HG02981 (cell line): ENCODE measurements around the gene MT1F.
"Not testable (repeated sequence)": the region's sequence is repeated elsewhere in the genome, so short reads cannot be mapped to it uniquely, and the experiment has no call there.

Source experiments
- ATAC-seq: cut with Tn5 transposase; IDR thresholded peaks from one replicate; pipeline ENCODE4 v1.9.1; 2021; ENCODE audit warnings: mild to moderate bottlenecking, moderate library complexity; ENCODE audit not compliant: unreplicated experiment

Gene MT1F

GRCh38 chr16:56643080-56643778 lies 14.5 kb upstream of the MT1F start:
- peak; percentile 77 for ATAC-seq

DNA sequence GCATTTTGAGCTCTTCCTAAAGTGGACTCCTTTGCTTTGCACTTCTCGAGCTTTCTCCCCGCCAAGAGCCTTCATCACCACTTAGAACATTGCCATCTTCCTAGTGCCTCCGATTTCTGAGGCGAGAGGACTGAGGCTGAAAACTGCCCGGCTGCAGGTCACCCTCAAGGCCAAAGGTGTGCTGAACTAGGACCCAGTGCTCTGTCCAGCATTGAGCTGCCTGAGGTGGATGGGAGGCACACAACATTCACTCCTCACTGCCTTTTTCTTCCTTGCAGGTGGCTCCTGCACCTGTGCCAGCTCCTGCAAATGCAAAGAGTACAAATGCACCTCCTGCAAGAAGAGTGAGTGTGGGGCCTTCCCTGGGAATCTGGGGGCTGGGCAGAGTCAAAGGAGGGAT lies 13.9 kb upstream of the MT1F start:
- no peak for ATAC-seq

DNA sequence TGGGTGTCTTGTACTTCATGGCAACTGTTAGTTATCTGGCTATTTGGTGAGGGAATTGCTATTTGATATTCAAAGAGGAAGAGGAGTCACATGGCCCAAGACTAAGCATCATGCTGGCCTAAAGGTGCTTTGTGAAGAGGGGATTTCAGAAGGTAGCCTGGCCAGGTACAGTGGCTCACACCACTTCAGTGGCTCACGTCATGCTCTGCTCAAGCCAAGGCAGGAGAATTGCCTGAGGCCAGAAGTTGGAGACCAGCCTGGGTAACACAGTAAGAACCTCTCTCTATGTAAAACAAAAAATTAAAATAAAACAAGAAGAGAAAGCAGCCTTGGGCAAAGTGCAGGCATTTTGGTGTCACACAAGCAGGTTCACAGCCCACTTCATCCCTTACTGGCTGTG lies 12.4 kb upstream of the MT1F start:
- ATAC-seq, result no peak

GRCh38 chr16:56645838-56646237 lies 11.9 kb upstream of the MT1F start:
- no peak for ATAC-seq

DNA sequence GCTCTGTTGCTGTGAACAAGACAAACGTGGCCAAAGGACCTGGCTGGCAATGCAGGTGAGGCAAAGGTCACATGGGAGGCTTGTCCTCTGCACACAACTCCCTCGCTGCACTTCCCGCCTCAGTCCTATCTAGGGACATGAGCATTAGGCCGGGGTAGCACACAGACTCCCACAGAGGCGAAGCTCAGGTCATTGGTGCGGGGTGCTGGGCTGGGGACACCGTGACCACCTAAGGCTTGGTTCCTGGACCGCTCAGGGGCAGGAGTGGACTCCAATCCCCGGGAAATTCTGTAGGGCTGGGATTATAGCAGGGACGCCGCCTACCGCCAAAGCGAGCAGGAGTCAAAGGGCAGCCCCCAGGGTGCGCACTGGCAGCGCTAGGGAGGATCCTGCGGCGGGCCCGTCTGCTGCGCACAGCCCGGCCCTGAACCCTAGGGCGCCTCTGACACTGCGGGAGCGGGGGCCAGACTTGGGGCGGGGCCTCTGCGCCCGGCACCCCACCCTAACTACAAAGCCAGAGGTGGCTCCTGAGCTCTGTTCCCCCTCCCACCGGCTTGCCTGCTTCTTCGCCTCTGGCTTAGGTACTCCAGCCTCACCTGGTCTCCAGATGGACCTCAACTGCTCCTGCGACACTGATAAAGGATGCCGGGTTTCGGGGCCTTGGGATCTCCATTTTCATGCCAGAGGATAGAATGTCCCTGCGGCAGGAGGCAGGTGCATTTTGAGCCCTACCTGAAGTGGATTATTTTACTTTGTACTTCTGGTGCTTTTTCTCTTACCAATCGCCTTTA lies 9.9 kb upstream of the MT1F start:
- no peak for ATAC-seq

DNA sequence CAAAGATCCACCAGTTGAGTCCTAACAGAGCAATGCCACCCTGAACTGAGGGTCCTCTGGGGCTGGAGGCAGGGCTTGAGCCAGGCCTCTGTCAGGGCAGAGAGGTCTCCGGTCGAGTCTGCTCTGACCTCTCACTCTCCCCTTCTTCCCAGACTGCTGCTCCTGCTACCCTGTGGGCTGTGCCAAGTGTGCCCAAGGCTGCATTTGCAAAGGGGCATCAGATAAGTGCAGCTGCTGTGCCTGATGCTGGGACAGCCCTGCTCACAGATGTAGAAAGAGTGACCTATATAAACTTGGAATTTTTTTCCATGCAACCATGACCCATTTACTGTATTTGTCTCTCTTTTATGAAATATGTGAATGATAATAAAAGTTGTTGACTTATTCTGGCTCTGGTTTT lies 8.5 kb upstream of the MT1F start:
- no peak for ATAC-seq

DNA sequence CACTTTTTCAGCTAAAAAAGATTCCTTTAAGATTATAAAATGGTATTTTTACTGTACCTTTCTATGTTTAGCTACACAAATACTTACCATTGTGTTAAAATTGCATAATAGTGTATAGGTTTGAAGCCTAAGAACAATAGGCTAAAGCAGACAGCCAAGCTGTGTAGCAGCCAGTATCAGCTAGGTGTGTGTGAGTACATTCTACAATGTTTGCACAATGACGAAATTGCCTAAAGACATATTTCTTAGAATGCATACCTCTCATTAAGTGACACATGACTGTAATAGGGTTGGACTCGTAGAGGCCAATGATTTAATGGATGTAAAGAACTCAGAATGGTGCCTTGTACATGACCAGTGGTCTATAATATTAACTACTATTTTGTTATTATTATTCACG lies 7.9 kb upstream of the MT1F start:
- ATAC-seq, result no peak

DNA sequence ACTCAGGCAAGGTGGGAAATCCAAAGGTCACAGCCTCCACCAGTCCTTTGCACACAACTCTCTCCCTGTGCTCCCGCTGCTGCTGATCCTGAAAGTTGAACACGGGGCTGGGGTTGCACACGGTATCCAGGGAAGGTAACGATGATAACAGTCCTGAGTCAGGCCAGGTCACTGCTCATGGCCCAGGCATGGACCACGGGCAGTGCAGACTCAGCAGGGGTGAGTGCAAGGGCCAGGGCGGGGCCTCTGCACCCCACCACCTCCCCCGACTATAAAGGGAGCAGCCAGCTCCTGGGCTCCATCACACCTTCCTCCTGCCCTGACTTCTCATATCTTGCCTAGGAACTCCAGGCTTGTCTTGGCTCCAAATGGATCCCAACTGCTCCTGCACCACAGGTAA lies 6.2 kb upstream of the MT1F start, which contains the start of gene MT1B:
Gene MT1B (plus strand): TSS at position 301 of the 400 bp plus-strand sequence. CDS start 68 bp downstream, at position 369.
- no peak for ATAC-seq

GRCh38 chr16:56652600-56652999 lies 5.2 kb upstream of the MT1F start:
- no peak for ATAC-seq

- ATAC-seq, result no peak
Observed at GRCh38 chr16:56653218-56653617, 4.5 kb upstream of the MT1F start.

DNA sequence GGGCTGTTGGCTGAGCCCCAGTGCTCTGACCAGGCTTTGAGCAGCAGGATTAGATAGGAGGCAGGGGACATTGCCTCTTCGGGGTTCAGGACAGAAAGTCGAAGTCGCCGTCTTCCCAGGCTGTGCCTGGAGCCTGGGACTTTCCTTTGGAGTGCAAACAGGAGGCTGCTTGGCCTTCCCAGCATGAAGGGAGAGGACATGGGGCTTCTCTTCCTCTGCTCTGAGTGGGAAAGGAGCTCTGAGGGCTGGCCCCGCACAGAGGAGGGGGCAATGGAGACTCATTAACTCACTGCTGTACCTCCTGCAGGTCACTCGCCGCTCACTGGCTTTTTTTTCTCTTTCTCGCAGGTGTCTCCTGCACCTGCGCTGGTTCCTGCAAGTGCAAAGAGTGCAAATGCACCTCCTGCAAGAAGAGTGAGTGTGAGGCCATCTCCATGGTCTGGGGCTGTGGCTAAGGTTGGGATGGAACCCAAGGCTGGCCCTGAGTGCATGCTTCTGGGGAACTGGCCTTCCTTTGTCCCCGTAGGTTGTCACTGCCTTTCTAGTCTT lies 642 bp downstream of the MT1F start:
- no peak for ATAC-seq

DNA sequence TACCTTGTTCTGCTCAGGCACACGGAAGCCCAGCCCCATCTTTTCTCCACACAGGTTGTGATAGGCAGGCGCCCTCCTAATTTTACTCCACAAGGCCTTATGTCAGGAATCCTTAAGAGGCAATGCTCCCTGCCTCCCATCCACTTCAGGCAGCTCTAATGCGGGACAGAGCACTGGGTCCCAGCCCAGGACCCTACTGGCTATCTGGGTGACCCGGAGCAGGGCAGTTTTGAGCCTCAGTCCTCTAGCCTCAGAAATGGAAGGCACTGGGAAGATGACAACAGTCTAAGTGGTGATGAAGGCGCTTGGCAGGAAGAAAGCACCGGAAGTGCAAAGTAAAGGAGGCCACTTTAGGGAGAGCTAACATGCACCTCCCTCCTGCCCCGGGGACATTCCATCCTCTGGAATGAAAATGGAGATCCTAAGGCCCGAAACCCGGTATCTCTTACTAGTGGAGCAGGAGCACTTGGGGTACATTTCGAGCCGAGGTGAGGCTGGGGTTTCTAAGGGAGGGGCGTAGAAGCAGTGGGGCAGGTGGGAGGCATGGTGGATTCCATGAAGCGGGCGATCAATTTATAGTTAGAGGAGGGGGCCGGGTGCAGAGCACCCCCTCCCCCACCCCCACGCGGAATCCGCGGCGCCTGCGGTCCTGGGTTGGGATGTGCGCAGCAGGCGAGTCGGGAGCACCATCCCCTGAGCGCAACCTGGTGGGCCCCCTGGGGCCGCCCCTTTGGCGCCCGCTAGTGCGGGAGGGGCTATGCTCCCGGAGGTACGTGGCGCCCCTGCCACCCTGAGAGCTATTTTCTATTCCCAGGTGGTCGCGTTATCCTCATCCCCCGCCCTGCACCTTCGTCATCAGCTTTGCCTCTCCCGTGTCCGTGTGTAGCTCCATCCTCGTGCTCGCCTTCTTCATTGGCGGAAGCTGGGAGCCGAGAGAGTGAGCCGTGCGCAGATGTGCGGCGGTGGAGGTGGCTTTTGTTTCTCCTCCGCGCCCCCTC lies 4.9 kb downstream of the MT1F start:
- no peak for ATAC-seq

- ATAC-seq, result no peak
Observed at GRCh38 chr16:56664506-56664905, 6.7 kb downstream of the MT1F start.

- not testable (repeated sequence) for ATAC-seq
Observed at GRCh38 chr16:56665286-56666261, 7.8 kb downstream of the MT1F start.

GRCh38 chr16:56667581-56668571 lies 10.1 kb downstream of the MT1F start, which contains the start of gene MT1G:
Gene MT1G (minus strand): TSS chr16:56668065. CDS start chr16:56667993, 72 bp downstream.
- ATAC-seq, result no peak

DNA sequence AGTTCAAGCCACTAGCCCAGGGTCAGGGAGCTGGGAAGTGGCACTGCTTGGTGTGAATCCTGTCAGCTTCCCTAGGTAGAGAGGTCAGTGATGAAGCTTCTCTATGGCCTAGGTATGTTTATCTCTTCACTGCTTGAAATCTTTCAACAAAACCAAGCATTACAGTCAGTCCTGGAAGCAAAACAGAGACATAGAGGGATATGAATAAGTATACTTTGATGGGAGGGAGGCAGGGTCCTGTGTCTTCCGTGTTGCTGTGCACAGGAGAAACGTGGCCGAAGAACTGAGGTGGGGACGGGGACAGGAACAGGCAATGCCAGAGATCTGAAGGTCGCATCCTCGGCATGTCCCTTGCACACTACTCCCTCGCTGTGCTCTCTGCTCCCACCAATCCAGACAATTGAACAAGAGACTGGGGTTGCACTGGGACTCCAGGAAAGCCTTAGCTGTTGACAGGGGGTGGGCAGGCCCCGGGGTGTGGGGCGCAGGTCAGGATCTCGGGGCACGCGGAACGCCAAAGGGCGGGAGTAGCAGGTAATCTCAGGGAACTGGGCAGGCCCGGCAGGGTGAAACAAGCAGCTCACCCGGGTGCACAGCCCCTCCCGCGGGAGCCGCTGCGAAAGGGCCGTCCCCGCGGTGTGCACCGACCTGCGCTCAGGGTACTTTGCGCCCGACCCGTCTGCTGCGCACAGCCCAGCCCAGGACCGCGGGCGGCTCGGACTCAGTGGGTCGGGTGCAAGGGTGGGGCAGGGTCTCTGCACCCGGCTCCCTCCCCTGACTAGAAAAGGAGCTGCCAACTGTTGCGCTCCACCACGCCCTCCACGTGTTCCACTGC lies 11.5 kb downstream of the MT1F start, which contains the start of gene MT1H:
Gene MT1H (plus strand): TSS at position 810 of the 835 bp plus-strand sequence. CDS start 71 bp downstream, outside the sequence.
- ATAC-seq, result no peak
